Measurements from ENCODE around the gene PCOLCE2.

The PCOLCE2 gene

GRCh38 chr3:142808103-142808917, 80.6 kb downstream of the PCOLCE2 start:
- no peak for DNase-seq

- no peak for DNase-seq
Measured at GRCh38 chr3:142802891-142803290, 86.0 kb downstream of the PCOLCE2 start.

GRCh38 chr3:142801746-142802145, 87.1 kb downstream of the PCOLCE2 start:
- no peak for DNase-seq

- DNase-seq: no peak
Measured at GRCh38 chr3:142796823-142797222, 92.1 kb downstream of the PCOLCE2 start.

GRCh38 chr3:142795332-142795731, 93.6 kb downstream of the PCOLCE2 start:
- DNase-seq: no peak

- DNase-seq: no peak
Measured at GRCh38 chr3:142794508-142794907, 94.4 kb downstream of the PCOLCE2 start.

- no peak for DNase-seq
Measured at GRCh38 chr3:142787719-142788118, 101.2 kb downstream of the PCOLCE2 start.

GRCh38 chr3:142785996-142786395, 102.9 kb downstream of the PCOLCE2 start:
- DNase-seq: no peak

GRCh38 chr3:142784228-142784627, 104.7 kb downstream of the PCOLCE2 start:
- no peak for DNase-seq

- DNase-seq: no peak
Measured at GRCh38 chr3:142782616-142783015, 106.3 kb downstream of the PCOLCE2 start.

- DNase-seq: no peak
Measured at GRCh38 chr3:142779591-142779990, 109.3 kb downstream of the PCOLCE2 start.

- no peak for DNase-seq
Measured at GRCh38 chr3:142778541-142778940, 110.3 kb downstream of the PCOLCE2 start.

GRCh38 chr3:142777927-142778326, 111.0 kb downstream of the PCOLCE2 start:
- DNase-seq: no peak

- DNase-seq: no peak
Measured at GRCh38 chr3:142768338-142768737, 120.5 kb downstream of the PCOLCE2 start.
